Astrocyte of the hippocampus (primary cell): Measurements from ENCODE around the gene NOL4L.
"Not testable (repeated sequence)": the region's sequence is repeated elsewhere in the genome, so short reads cannot be mapped to it uniquely, and the experiment has no call there.

Experiments
- DNase-seq: peaks from one replicate; pipeline ENCODE4 v3.0.0; 2011; ENCODE audit warnings: low read depth, low spot score

NOL4L gene

GRCh38 chr20:32507998-32508774, 76.9 kb downstream of the NOL4L start:
- DNase-seq, result no peak

- no peak for DNase-seq
Measured at GRCh38 chr20:32506721-32507120, 78.4 kb downstream of the NOL4L start.

- no peak for DNase-seq
Measured at GRCh38 chr20:32505723-32506473, 79.2 kb downstream of the NOL4L start.

GRCh38 chr20:32501709-32502108, 83.4 kb downstream of the NOL4L start:
- no peak for DNase-seq

GRCh38 chr20:32497589-32498224, 87.4 kb downstream of the NOL4L start:
- DNase-seq, result no peak

- DNase-seq, result no peak
Measured at GRCh38 chr20:32496811-32497533, 88.2 kb downstream of the NOL4L start.

GRCh38 chr20:32495949-32496348, 89.2 kb downstream of the NOL4L start:
- DNase-seq, result no peak

GRCh38 chr20:32495217-32495565, 89.9 kb downstream of the NOL4L start:
- DNase-seq, result peak; percentile 44

- DNase-seq, result peak; percentile 53
Measured at GRCh38 chr20:32494483-32495216, 90.5 kb downstream of the NOL4L start.

- no peak for DNase-seq
Measured at GRCh38 chr20:32493356-32493755, 91.8 kb downstream of the NOL4L start.

- not testable (repeated sequence) for DNase-seq
Measured at GRCh38 chr20:32491764-32492151, 93.4 kb downstream of the NOL4L start.

- DNase-seq, result no peak
Measured at GRCh38 chr20:32490942-32491763, 94.0 kb downstream of the NOL4L start.

- DNase-seq, result no peak
Measured at GRCh38 chr20:32488066-32488838, 96.9 kb downstream of the NOL4L start.

- no peak for DNase-seq
Measured at GRCh38 chr20:32487381-32487780, 97.8 kb downstream of the NOL4L start.

GRCh38 chr20:32485770-32486478, 99.2 kb downstream of the NOL4L start:
- DNase-seq, result no peak

- DNase-seq, result peak; percentile 85
Measured at GRCh38 chr20:32484958-32485769, 100.0 kb downstream of the NOL4L start.

GRCh38 chr20:32484225-32484957, 100.7 kb downstream of the NOL4L start:
- peak; percentile 62 for DNase-seq
